ENCODE results near the gene PCDH1.

Gene PCDH1

DNA sequence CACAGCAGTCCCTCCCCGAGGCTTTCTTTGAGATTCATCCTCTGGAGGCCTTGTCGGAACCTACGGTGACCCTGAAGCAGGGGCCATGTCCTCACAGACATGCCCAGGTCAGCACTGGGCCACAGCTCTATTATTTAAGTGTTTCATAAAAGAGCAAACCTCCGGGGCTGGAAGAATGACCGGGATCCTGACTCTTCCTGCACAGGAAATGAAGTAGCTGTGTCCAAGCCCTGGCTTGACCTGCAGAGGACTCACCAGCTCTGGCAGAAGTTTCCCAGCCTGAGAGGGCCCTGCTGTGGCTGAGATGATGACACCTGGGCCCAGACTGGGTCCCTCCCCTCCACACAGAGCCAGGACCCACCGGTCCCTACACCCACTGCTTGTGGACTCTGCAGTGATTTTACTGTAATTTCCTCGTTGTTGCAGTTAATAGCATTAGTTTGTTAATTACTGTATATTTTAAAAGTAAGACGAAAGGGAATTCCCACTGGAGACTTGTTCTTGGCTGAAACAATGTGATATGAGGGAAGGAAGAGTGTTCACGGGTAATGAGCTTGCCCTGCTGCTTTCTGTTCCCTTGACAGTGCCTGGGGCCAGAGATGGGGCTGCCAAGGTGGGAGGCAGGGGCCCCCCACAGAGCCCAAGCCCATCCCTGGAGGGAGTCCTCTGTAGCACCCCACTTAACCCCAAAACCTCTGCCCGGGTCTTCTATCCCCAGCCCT, 72.2 kb downstream of the PCDH1 start:
- no peak for TF ChIP-seq ZFX (IDR thresholded peaks at IDR 0.05; ENCODE audit: borderline replicate concordance)
- TF ChIP-seq, protein P1, sequence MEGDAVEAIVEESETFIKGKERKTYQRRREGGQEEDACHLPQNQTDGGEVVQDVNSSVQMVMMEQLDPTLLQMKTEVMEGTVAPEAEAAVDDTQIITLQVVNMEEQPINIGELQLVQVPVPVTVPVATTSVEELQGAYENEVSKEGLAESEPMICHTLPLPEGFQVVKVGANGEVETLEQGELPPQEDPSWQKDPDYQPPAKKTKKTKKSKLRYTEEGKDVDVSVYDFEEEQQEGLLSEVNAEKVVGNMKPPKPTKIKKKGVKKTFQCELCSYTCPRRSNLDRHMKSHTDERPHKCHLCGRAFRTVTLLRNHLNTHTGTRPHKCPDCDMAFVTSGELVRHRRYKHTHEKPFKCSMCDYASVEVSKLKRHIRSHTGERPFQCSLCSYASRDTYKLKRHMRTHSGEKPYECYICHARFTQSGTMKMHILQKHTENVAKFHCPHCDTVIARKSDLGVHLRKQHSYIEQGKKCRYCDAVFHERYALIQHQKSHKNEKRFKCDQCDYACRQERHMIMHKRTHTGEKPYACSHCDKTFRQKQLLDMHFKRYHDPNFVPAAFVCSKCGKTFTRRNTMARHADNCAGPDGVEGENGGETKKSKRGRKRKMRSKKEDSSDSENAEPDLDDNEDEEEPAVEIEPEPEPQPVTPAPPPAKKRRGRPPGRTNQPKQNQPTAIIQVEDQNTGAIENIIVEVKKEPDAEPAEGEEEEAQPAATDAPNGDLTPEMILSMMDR (IDR thresholded peaks at IDR 0.05), result no peak
- no peak overlapping the region for H3K27ac ChIP-seq

- no peak overlapping the region for H3K27ac ChIP-seq
- TF ChIP-seq, protein P1 (IDR thresholded peaks at IDR 0.05), result no peak
- TF ChIP-seq ZFX (IDR thresholded peaks at IDR 0.05; ENCODE audit: borderline replicate concordance), result no peak
Observed at GRCh38 chr5:141804475-141804874, 73.7 kb downstream of the PCDH1 start.

All from 22Rv1 (cell line).